Peyer's patch (tissue), 4 donors: ENCODE results near the gene SCGB1C1.

Experiments
- POLR2A ChIP-seq, 2 donors: fragments of 450-650 bp; IDR thresholded peaks; one replicate each; pipeline ENCODE4 v1.5.1; 2017; ENCODE audit warnings: antibody characterized with exemption in 2 of 2, mild to moderate bottlenecking in 2 of 2, moderate library complexity in 2 of 2
- TF ChIP-seq, protein P1 (sequence below), 6 experiments: fragments of 450-650 bp in 4 of 6; fragments of 200-600 bp in 2 of 6; sonication (generic) in 1 of 6; IDR thresholded peaks; one replicate each; pipeline ENCODE4 v1.5.1; 2017 to 2019; ENCODE audit warnings: antibody characterized with exemption in 6 of 6, mild to moderate bottlenecking in 3 of 6, moderate library complexity in 1 of 6

DNA sequence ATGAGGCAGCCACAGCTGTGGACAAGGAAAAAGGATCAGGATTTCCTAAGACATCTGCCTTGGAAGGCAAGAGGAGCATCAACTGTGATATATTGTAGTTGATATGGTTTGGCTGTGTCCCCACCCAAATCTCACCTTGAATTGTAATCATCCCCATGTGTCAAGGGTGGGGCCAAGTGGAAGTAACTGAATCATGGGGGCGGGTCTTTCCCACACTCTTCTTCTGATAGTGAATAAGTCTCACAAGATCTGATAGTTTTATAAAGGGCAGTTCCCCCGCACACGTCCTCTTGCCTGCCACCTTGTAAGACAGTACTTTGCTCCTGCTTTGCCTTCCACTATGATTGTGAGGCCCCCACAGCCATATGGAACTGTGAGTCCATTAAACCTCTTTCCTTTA is 24.8 kb downstream of the SCGB1C1 start:
- TF ChIP-seq POLR2A (IDR thresholded peaks at IDR 0.05) = no peak
- TF ChIP-seq, protein P1, sequence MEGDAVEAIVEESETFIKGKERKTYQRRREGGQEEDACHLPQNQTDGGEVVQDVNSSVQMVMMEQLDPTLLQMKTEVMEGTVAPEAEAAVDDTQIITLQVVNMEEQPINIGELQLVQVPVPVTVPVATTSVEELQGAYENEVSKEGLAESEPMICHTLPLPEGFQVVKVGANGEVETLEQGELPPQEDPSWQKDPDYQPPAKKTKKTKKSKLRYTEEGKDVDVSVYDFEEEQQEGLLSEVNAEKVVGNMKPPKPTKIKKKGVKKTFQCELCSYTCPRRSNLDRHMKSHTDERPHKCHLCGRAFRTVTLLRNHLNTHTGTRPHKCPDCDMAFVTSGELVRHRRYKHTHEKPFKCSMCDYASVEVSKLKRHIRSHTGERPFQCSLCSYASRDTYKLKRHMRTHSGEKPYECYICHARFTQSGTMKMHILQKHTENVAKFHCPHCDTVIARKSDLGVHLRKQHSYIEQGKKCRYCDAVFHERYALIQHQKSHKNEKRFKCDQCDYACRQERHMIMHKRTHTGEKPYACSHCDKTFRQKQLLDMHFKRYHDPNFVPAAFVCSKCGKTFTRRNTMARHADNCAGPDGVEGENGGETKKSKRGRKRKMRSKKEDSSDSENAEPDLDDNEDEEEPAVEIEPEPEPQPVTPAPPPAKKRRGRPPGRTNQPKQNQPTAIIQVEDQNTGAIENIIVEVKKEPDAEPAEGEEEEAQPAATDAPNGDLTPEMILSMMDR (IDR thresholded peaks at IDR 0.05) = no peak
